ENCODE results near the gene SLC7A6OS. TPM values are rescaled to one million over a fixed set of nuclear protein-coding genes. Genes with fewer than 3 reads are reported as not detected.

Gene SLC7A6OS
- polyA plus RNA-seq, 3 donors = 9.3 to 10.5 (median 9.7) TPM

- peaks cover 65% of the 10 kb centered on the region for H4K20me1 ChIP-seq (ENCODE audit: insufficient read depth, low read length)
- H3K9ac ChIP-seq (ENCODE audit: insufficient read depth, low read length, poor library complexity, severe bottlenecking) = no peak overlapping the region
- no peak overlapping the region for H3K4me2 ChIP-seq (replicated peaks; ENCODE audit: extremely low read depth, low read length, poor library complexity, severe bottlenecking)
- TF ChIP-seq, protein P1, sequence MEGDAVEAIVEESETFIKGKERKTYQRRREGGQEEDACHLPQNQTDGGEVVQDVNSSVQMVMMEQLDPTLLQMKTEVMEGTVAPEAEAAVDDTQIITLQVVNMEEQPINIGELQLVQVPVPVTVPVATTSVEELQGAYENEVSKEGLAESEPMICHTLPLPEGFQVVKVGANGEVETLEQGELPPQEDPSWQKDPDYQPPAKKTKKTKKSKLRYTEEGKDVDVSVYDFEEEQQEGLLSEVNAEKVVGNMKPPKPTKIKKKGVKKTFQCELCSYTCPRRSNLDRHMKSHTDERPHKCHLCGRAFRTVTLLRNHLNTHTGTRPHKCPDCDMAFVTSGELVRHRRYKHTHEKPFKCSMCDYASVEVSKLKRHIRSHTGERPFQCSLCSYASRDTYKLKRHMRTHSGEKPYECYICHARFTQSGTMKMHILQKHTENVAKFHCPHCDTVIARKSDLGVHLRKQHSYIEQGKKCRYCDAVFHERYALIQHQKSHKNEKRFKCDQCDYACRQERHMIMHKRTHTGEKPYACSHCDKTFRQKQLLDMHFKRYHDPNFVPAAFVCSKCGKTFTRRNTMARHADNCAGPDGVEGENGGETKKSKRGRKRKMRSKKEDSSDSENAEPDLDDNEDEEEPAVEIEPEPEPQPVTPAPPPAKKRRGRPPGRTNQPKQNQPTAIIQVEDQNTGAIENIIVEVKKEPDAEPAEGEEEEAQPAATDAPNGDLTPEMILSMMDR (IDR thresholded peaks at IDR 0.05) = no peak
- peaks cover 14 to 70% of the 10 kb centered on the region in 2 donors for H3K36me3 ChIP-seq (replicated peaks in 1 of 2; ENCODE audit: control insufficient read depth in 1 of 2, insufficient read depth in 2 of 2, low read length in 2 of 2)
- DNase-seq = no peak
- no peaks in the 10 kb centered on the region for H3K9me3 Mint-ChIP-seq
- intact Hi-C loops (cut with micrococcal nuclease) = no loop called here
- H3K27me3 Mint-ChIP-seq (ENCODE audit: low read depth in 3 of 3) = peaks cover 0 to 1% (median 0%) of the 10 kb centered on the region in 3 donors
- H3K36me3 Mint-ChIP-seq = peaks cover 48 to 73% of the 10 kb centered on the region in 2 donors
- H3K79me2 ChIP-seq (ENCODE audit: insufficient read depth, low read length) = peaks cover 58% of the 10 kb centered on the region
- no peaks in the 10 kb centered on the region for H3K27me3 ChIP-seq (ENCODE audit: control insufficient read depth in 2 of 2, insufficient read depth in 2 of 2, low read length in 2 of 2)
- H3K4me1 Mint-ChIP-seq = peaks cover 8% of the 10 kb centered on the region
- H3K4me3 ChIP-seq (replicated peaks in 1 of 3; ENCODE audit: low read depth in 2 of 3, low read length in 3 of 3) = no peak overlapping the region
- H3K9me3 ChIP-seq (replicated peaks in 1 of 2; ENCODE audit: control insufficient read depth in 1 of 2, insufficient read depth in 1 of 2, low read length in 2 of 2) = no peaks in the 10 kb centered on the region
- H2AFZ ChIP-seq (ENCODE audit: insufficient read depth, low read depth, low read length, poor library complexity, severe bottlenecking) = no peak overlapping the region
- WGBS (ENCODE audit: insufficient coverage) = no CpG with 5 or more reads among the region's 4 CpGs
- H3K4me1 ChIP-seq (ENCODE audit: control insufficient read depth in 1 of 2, insufficient read depth in 2 of 2, low read length in 2 of 2) = no peaks in the 10 kb centered on the region
- H3K4me3 Mint-ChIP-seq = no peak overlapping the region
- peak overlapping the region in 2 of 7 donors; percentile 48 to 58 for H3K27ac Mint-ChIP-seq
- H3K27ac ChIP-seq (ENCODE audit: low read depth in 1 of 2, low read length in 2 of 2) = no peak overlapping the region
These were observed 38.1 kb downstream of the SLC7A6OS start for GRCh38 chr16:68272507-68273209.

GRCh38 chr16:68270353-68270752 lies 40.4 kb downstream of the SLC7A6OS start:
- Histone ChIP-seq H3K4me3 (replicated peaks in 1 of 3; ENCODE audit: low read depth in 2 of 3, low read length in 3 of 3) (no peak overlapping the region), H3K4me2 (replicated peaks; ENCODE audit: extremely low read depth, low read length, poor library complexity, severe bottlenecking) (no peak overlapping the region), H3K27me3 (ENCODE audit: control insufficient read depth in 2 of 2, insufficient read depth in 2 of 2, low read length in 2 of 2) (no peaks in the 10 kb centered on the region), H3K79me2 (ENCODE audit: insufficient read depth, low read length) (peaks cover 77% of the 10 kb centered on the region), H3K36me3 (replicated peaks in 1 of 2; ENCODE audit: control insufficient read depth in 1 of 2, insufficient read depth in 2 of 2, low read length in 2 of 2) (peaks cover 14 to 69% of the 10 kb centered on the region in 2 donors), H3K9ac (ENCODE audit: insufficient read depth, low read length, poor library complexity, severe bottlenecking) (no peak overlapping the region), H3K9me3 (replicated peaks in 1 of 2; ENCODE audit: control insufficient read depth in 1 of 2, insufficient read depth in 1 of 2, low read length in 2 of 2) (no peaks in the 10 kb centered on the region), H3K4me1 (ENCODE audit: control insufficient read depth in 1 of 2, insufficient read depth in 2 of 2, low read length in 2 of 2) (peaks cover 8 to 11% of the 10 kb centered on the region in 2 donors), H2AFZ (ENCODE audit: insufficient read depth, low read depth, low read length, poor library complexity, severe bottlenecking) (no peak overlapping the region), H3K27ac (ENCODE audit: low read depth in 1 of 2, low read length in 2 of 2) (peak overlapping the region in 1 of 2 donors; percentile 1), H4K20me1 (ENCODE audit: insufficient read depth, low read length) (peaks cover 63% of the 10 kb centered on the region)
- no peaks in the 10 kb centered on the region for H3K9me3 Mint-ChIP-seq
- WGBS (ENCODE audit: insufficient coverage) = no CpG with 5 or more reads among the region's 1 CpG
- no peak overlapping the region for H3K27ac Mint-ChIP-seq
- H3K36me3 Mint-ChIP-seq = peaks cover 45 to 70% of the 10 kb centered on the region in 2 donors
- H3K4me1 Mint-ChIP-seq = peaks cover 15% of the 10 kb centered on the region
- TF ChIP-seq, protein P1 (IDR thresholded peaks at IDR 0.05) = no peak
- no peak for DNase-seq
- no peaks in the 10 kb centered on the region for H3K27me3 Mint-ChIP-seq (ENCODE audit: low read depth in 3 of 3)
- intact Hi-C loops (cut with micrococcal nuclease) = no loop called here
- H3K4me3 Mint-ChIP-seq = no peak overlapping the region
